WTC11 (cell line): ENCODE results near the gene ANKRD39. TPM values are rescaled to one million over a fixed set of nuclear protein-coding genes. Genes with fewer than 3 reads are reported as not detected.

ENCODE experiments used
- ATAC-seq: fragments of 200-7000 bp; cut with Tn5 transposase; 2 replicates; pipeline ENCODE4 v1.10.0; 2021; ENCODE audit warnings: mild to moderate bottlenecking, moderate library complexity
- CTCF ChIA-PET: fragments of 300-600 bp; sonication (Branson Sonifier 250); formaldehyde crosslinking; loops from one replicate; lab custom pipeline; 2021; ENCODE audit warnings: antibody characterized with exemption; lab: Charles Lee
- POLR2A ChIA-PET: fragments of 350-600 bp; sonication (Branson Sonifier 250); formaldehyde crosslinking; loops from one replicate; lab custom pipeline; 2021; ENCODE audit warnings: antibody characterized with exemption; lab: Charles Lee
- DNase-seq: peaks from one replicate; pipeline ENCODE4 v3.0.0; 2021; ENCODE audit warnings: low spot score
- H3K27ac Mint-ChIP-seq: 2 replicates; pipeline ENCODE4 v1.8.0; 2021; ENCODE audit warnings: mixed read lengths
- H3K27me3 Mint-ChIP-seq: 2 replicates; pipeline ENCODE4 v1.8.0; 2021; ENCODE audit warnings: low read depth, mild to moderate bottlenecking, moderate library complexity, mixed read lengths
- H3K36me3 Mint-ChIP-seq: 2 replicates; pipeline ENCODE4 v1.8.0; 2021; ENCODE audit warnings: mixed read lengths
- H3K4me1 Mint-ChIP-seq: 2 replicates; pipeline ENCODE4 v1.8.0; 2022; ENCODE audit warnings: mixed read lengths
- H3K4me3 Mint-ChIP-seq: 2 replicates; pipeline ENCODE4 v1.8.0; 2021; ENCODE audit warnings: mild to moderate bottlenecking, moderate library complexity, mixed read lengths
- H3K9me3 Mint-ChIP-seq: 2 replicates; pipeline ENCODE4 v1.8.0; 2021; ENCODE audit warnings: mixed read lengths
- CREM ChIP-seq: sonication (generic); formaldehyde crosslinking; IDR thresholded peaks from 2 replicates; pipeline ENCODE4 v1.8.1; 2022; ENCODE audit warnings: mild to moderate bottlenecking, missing genetic modification reagents, moderate library complexity
- E2F1 ChIP-seq: sonication (generic); formaldehyde crosslinking; IDR thresholded peaks from 2 replicates; pipeline ENCODE4 v1.8.0; 2022; ENCODE audit warnings: mild to moderate bottlenecking, missing genetic modification reagents
- E2F4 ChIP-seq: sonication (generic); formaldehyde crosslinking; IDR thresholded peaks from 2 replicates; pipeline ENCODE4 v1.8.1; 2022; ENCODE audit warnings: low read depth, mild to moderate bottlenecking, moderate library complexity, missing genetic modification reagents, borderline replicate concordance
- ETV6 ChIP-seq: sonication (generic); formaldehyde crosslinking; IDR thresholded peaks from 2 replicates; pipeline ENCODE4 v1.8.1; 2022; ENCODE audit warnings: mild to moderate bottlenecking, missing genetic modification reagents
- FOXP4 ChIP-seq: sonication (generic); formaldehyde crosslinking; IDR thresholded peaks from 2 replicates; pipeline ENCODE4 v1.8.0; 2022; ENCODE audit warnings: mild to moderate bottlenecking, missing genetic modification reagents
- GABPB1 ChIP-seq: sonication (generic); formaldehyde crosslinking; IDR thresholded peaks from 2 replicates; pipeline ENCODE4 v1.8.1; 2023; ENCODE audit warnings: mild to moderate bottlenecking, missing genetic modification reagents
- GRHL2 ChIP-seq: fragments of 250-450 bp; sonication (Bioruptor Pico); IDR thresholded peaks from 2 replicates; pipeline ENCODE4 v1.8.0; 2022; ENCODE audit warnings: mild to moderate bottlenecking, moderate library complexity; ENCODE audit not compliant: insufficient replicate concordance, severe bottlenecking
- HMGA2 ChIP-seq: fragments of 250-450 bp; sonication (Bioruptor Pico); IDR thresholded peaks from 2 replicates; pipeline ENCODE4 v1.4.0; 2021; ENCODE audit warnings: mild to moderate bottlenecking, moderate library complexity
- JAZF1 ChIP-seq: fragments of 250-450 bp; sonication (Bioruptor Pico); IDR thresholded peaks from 2 replicates; pipeline ENCODE4 v1.9.0; 2021; ENCODE audit warnings: moderate library complexity, mild to moderate bottlenecking, inconsistent platforms
- JUN ChIP-seq: sonication (generic); formaldehyde crosslinking; IDR thresholded peaks from 2 replicates; pipeline ENCODE4 v1.8.0; 2023; ENCODE audit warnings: mild to moderate bottlenecking, missing genetic modification reagents
- KAT7 ChIP-seq: sonication (generic); formaldehyde crosslinking; IDR thresholded peaks from 2 replicates; pipeline ENCODE4 v1.8.1; 2023; ENCODE audit warnings: missing genetic modification reagents, mild to moderate bottlenecking, borderline replicate concordance
- MLX ChIP-seq: sonication (generic); formaldehyde crosslinking; IDR thresholded peaks from 2 replicates; pipeline ENCODE4 v1.8.1; 2023; ENCODE audit warnings: mild to moderate bottlenecking, missing genetic modification reagents, moderate library complexity
- MXD4 ChIP-seq: fragments of 250-450 bp; sonication (Bioruptor Pico); IDR thresholded peaks from 2 replicates; pipeline ENCODE4 v1.8.0; 2021; ENCODE audit warnings: mild to moderate bottlenecking, moderate library complexity, borderline replicate concordance
- NR1H2 ChIP-seq: sonication (generic); formaldehyde crosslinking; IDR thresholded peaks from 2 replicates; pipeline ENCODE4 v1.9.0; 2021; ENCODE audit warnings: mild to moderate bottlenecking, moderate library complexity, missing genetic modification reagents
- PREB ChIP-seq: sonication (generic); formaldehyde crosslinking; IDR thresholded peaks from 2 replicates; pipeline ENCODE4 v1.8.1; 2022; ENCODE audit warnings: mild to moderate bottlenecking, missing genetic modification reagents, moderate library complexity, borderline replicate concordance
- SMAD3 ChIP-seq: sonication (generic); formaldehyde crosslinking; IDR thresholded peaks from 2 replicates; pipeline ENCODE4 v1.8.0; 2022; ENCODE audit warnings: missing genetic modification reagents, mild to moderate bottlenecking, borderline replicate concordance
- SOX15 ChIP-seq: fragments of 250-450 bp; sonication (Bioruptor Pico); IDR thresholded peaks from 2 replicates; pipeline ENCODE4 v1.9.0; 2021; ENCODE audit warnings: mild to moderate bottlenecking
- TEAD4 ChIP-seq: sonication (generic); formaldehyde crosslinking; IDR thresholded peaks from 2 replicates; pipeline ENCODE4 v1.8.0; 2022; ENCODE audit warnings: mild to moderate bottlenecking, missing genetic modification reagents
- TP53 ChIP-seq: sonication (generic); formaldehyde crosslinking; IDR thresholded peaks from 2 replicates; pipeline ENCODE4 v1.8.1; 2023; ENCODE audit warnings: mild to moderate bottlenecking, missing genetic modification reagents
- USF1 ChIP-seq: sonication (generic); formaldehyde crosslinking; IDR thresholded peaks from 2 replicates; pipeline ENCODE4 v1.8.0; 2022; ENCODE audit warnings: mild to moderate bottlenecking, missing genetic modification reagents
- ZMAT4 ChIP-seq: fragments of 250-450 bp; sonication (Bioruptor Pico); IDR thresholded peaks from 2 replicates; pipeline ENCODE4 v1.9.0; 2021; ENCODE audit warnings: mild to moderate bottlenecking
- ZNF121 ChIP-seq: sonication (generic); formaldehyde crosslinking; IDR thresholded peaks from 2 replicates; pipeline ENCODE4 v1.8.0; 2023; ENCODE audit warnings: missing genetic modification reagents
- ZNF281 ChIP-seq: sonication (generic); formaldehyde crosslinking; IDR thresholded peaks from 2 replicates; pipeline ENCODE4 v1.8.0; 2023; ENCODE audit warnings: mild to moderate bottlenecking, missing genetic modification reagents
- ZNF317 ChIP-seq: sonication (generic); formaldehyde crosslinking; IDR thresholded peaks from 2 replicates; pipeline ENCODE4 v1.8.1; 2023; ENCODE audit warnings: low read depth, mild to moderate bottlenecking, moderate library complexity, missing genetic modification reagents, borderline replicate concordance
- ZNF416 ChIP-seq: fragments of 250-450 bp; sonication (Bioruptor Pico); IDR thresholded peaks from 2 replicates; pipeline ENCODE4 v1.9.0; 2021; ENCODE audit warnings: mild to moderate bottlenecking, inconsistent platforms
- total RNA-seq: library from RNA; stranded (reverse); gene quantifications from 3 replicates; pipeline ENCODE4 v1.2.3, GENCODE V29; 2021

Gene ANKRD39
- total RNA-seq, 1 experiment from 2014 or later: 17.9 TPM

GRCh38 chr2:96828436-96828835 is 29.4 kb downstream of the ANKRD39 start:
- H3K4me3 Mint-ChIP-seq: no peak overlapping the region
- H3K9me3 Mint-ChIP-seq: no peaks in the 10 kb centered on the region
- ChIA-PET CTCF (interaction anchor here (1.3 kb wide), 1 partner anchor 8 kb away, joined by 3 read pairs; no protein-coding TSS in a partner anchor), POLR2A (interaction anchor here (0.6 kb wide), 1 partner anchor 9 kb away, joined by 4 read pairs; no protein-coding TSS in a partner anchor)
- ATAC-seq (no peak), DNase-seq (no peak)
- TF ChIP-seq ZNF416 (CRISPR knock-in tag) (no peak), SOX15 (CRISPR knock-in tag) (no peak), CREM (CRISPR knock-in tag) (no peak), USF1 (CRISPR knock-in tag) (no peak), E2F4 (CRISPR knock-in tag) (no peak), MXD4 (CRISPR knock-in tag) (no peak), HMGA2 (CRISPR knock-in tag) (no peak), ETV6 (CRISPR knock-in tag) (no peak), TP53 (CRISPR knock-in tag) (no peak), ZMAT4 (CRISPR knock-in tag) (no peak)
- no peaks in the 10 kb centered on the region for H3K27me3 Mint-ChIP-seq
- H3K4me1 Mint-ChIP-seq: peaks cover 19% of the 10 kb centered on the region
- peaks cover 62% of the 10 kb centered on the region for H3K36me3 Mint-ChIP-seq
- H3K27ac Mint-ChIP-seq: no peak overlapping the region; the same call in 1 of the 2 replicates

GRCh38 chr2:96826546-96827278 is 31.1 kb downstream of the ANKRD39 start:
- ChIA-PET POLR2A (no interaction called here), CTCF (interaction anchor here (0.9 to 1.4 kb wide), 3 partner anchors 32 to 125 kb away, joined by 3 to 5 read pairs (median 3); no protein-coding TSS in a partner anchor)
- Mint-ChIP-seq H3K9me3 (no peaks in the 10 kb centered on the region), H3K4me1 (peaks cover 1% of the 10 kb centered on the region), H3K27ac (no peak overlapping the region), H3K4me3 (no peak overlapping the region), H3K27me3 (no peaks in the 10 kb centered on the region), H3K36me3 (peaks cover 60% of the 10 kb centered on the region)
- ATAC-seq (no peak), DNase-seq (no peak)
- no peak for TF ChIP-seq MLX (CRISPR knock-in tag)
- TF ChIP-seq FOXP4 (CRISPR knock-in tag): no peak
- no peak for TF ChIP-seq ZNF281
- no peak for TF ChIP-seq JAZF1 (CRISPR knock-in tag)
- no peak for TF ChIP-seq NR1H2 (CRISPR knock-in tag)
- TF ChIP-seq GRHL2 (CRISPR knock-in tag): no peak
- no peak for TF ChIP-seq ZNF317 (CRISPR knock-in tag)
- TF ChIP-seq SMAD3 (CRISPR knock-in tag): no peak
- TF ChIP-seq ZNF121 (CRISPR knock-in tag): no peak
- TF ChIP-seq E2F1 (CRISPR knock-in tag): no peak
- TF ChIP-seq KAT7 (CRISPR knock-in tag): no peak
- no peak for TF ChIP-seq TEAD4
- no peak for TF ChIP-seq PREB
- TF ChIP-seq GABPB1 (CRISPR knock-in tag): no peak
- TF ChIP-seq HMGA2 (CRISPR knock-in tag): no peak
- TF ChIP-seq JUN (CRISPR knock-in tag): no peak
